ENCODE measurements around the gene LRRC55. TPM values are rescaled to one million over a fixed set of nuclear protein-coding genes. Genes with fewer than 3 reads are reported as not detected.
"Not testable (repeated sequence)": the region's sequence is repeated elsewhere in the genome, so short reads cannot be mapped to it uniquely, and the experiment has no call there.

The LRRC55 gene
- polyA plus RNA-seq, 2 donors, result 0.02 to 0.04 TPM

DNA sequence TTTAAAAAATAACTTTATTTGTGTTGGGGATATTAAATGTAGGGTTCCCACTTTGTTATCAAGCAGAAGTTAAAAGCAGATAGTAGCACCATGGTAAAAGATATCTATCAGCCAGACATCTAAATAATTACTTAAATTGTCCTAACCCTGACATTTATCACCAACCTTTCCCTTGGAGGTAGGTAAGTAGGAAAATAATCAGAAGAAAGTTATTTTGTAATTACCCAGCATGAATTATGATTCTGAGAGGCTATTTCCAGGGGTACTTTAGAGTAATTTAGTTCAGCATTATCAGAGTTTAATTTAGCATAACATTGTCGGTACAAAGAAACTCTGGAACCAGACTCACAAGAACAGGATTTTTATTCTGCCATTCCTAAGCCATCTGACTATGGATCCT lies 23.2 kb upstream of the LRRC55 start:
- Histone ChIP-seq H3K4me1 (ENCODE audit: control insufficient read depth in 2 of 2, insufficient read depth in 2 of 2, low read length in 1 of 2) (peaks cover 0 to 2% of the 10 kb centered on the region in 2 donors), H3K27ac (ENCODE audit: low read depth in 2 of 2, low read length in 1 of 2) (no peak overlapping the region), H3K4me3 (ENCODE audit: low read depth in 1 of 2, low read length in 2 of 2) (no peak overlapping the region), H3K27me3 (ENCODE audit: control insufficient read depth in 1 of 2, insufficient read depth in 2 of 2, low read length in 2 of 2) (no peaks in the 10 kb centered on the region), H3K36me3 (ENCODE audit: control insufficient read depth in 2 of 2, insufficient read depth in 2 of 2, low read length in 1 of 2) (no peaks in the 10 kb centered on the region), H3K9me3 (ENCODE audit: control insufficient read depth in 2 of 2, insufficient read depth in 1 of 2, low read depth in 1 of 2, low read length in 1 of 2) (no peaks in the 10 kb centered on the region)
- 83 to 95% methylated on average over 1 of the region's 1 CpG for WGBS, 2 donors

DNA sequence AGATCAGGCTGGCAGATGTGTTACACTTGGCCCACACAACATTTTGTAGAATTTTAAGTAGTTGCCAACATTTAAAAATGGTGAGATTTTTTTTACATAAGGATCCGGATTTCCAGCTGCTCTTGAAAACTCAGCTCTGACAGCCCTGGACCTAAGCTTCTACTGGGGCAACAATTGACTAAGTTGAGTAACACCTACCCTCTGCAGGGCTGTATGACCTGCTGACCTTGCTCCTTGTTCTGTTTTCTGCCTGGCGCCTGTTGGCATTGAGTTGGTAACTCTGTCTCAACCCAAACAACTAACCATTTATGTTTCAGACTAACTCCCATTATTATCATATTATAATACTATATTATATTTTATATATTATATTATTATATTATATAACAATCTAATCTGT lies 21.1 kb upstream of the LRRC55 start:
- 76 to 79% methylated on average over 2 of the region's 2 CpGs for WGBS, 2 donors
- Histone ChIP-seq H3K9me3 (ENCODE audit: control insufficient read depth in 2 of 2, insufficient read depth in 1 of 2, low read depth in 1 of 2, low read length in 1 of 2) (no peaks in the 10 kb centered on the region), H3K27ac (ENCODE audit: low read depth in 2 of 2, low read length in 1 of 2) (no peak overlapping the region), H3K36me3 (ENCODE audit: control insufficient read depth in 2 of 2, insufficient read depth in 2 of 2, low read length in 1 of 2) (no peaks in the 10 kb centered on the region), H3K4me1 (ENCODE audit: control insufficient read depth in 2 of 2, insufficient read depth in 2 of 2, low read length in 1 of 2) (peaks cover 0 to 2% of the 10 kb centered on the region in 2 donors), H3K4me3 (ENCODE audit: low read depth in 1 of 2, low read length in 2 of 2) (no peak overlapping the region), H3K27me3 (ENCODE audit: control insufficient read depth in 1 of 2, insufficient read depth in 2 of 2, low read length in 2 of 2) (no peaks in the 10 kb centered on the region)

DNA sequence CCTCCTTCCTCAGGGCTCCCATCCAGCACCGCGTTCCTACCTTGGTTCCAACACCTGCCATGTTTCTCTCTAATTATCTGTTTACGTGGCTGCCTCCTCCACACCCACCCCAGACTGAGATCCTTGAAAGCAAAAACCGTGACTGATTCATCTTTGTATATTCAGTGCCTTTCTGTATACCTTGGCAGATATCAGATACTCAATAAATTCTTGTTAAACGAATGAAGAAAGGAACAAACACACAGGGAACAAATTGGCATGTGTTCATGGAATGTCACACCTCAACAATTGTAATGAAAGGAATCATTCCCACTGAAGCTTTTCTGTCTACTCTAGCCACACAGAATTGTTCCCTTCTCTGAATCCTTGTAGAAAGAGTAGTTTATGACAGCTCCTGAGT lies 20.4 kb upstream of the LRRC55 start:
- Histone ChIP-seq H3K36me3 (ENCODE audit: control insufficient read depth in 2 of 2, insufficient read depth in 2 of 2, low read length in 1 of 2) (no peaks in the 10 kb centered on the region), H3K27ac (ENCODE audit: low read depth in 2 of 2, low read length in 1 of 2) (no peak overlapping the region), H3K4me1 (ENCODE audit: control insufficient read depth in 2 of 2, insufficient read depth in 2 of 2, low read length in 1 of 2) (peaks cover 0 to 2% of the 10 kb centered on the region in 2 donors), H3K9me3 (ENCODE audit: control insufficient read depth in 2 of 2, insufficient read depth in 1 of 2, low read depth in 1 of 2, low read length in 1 of 2) (no peaks in the 10 kb centered on the region), H3K4me3 (ENCODE audit: low read depth in 1 of 2, low read length in 2 of 2) (no peak overlapping the region), H3K27me3 (ENCODE audit: control insufficient read depth in 1 of 2, insufficient read depth in 2 of 2, low read length in 2 of 2) (no peaks in the 10 kb centered on the region)
- 46 to 48% methylated on average over 5 of the region's 5 CpGs for WGBS, 2 donors

DNA sequence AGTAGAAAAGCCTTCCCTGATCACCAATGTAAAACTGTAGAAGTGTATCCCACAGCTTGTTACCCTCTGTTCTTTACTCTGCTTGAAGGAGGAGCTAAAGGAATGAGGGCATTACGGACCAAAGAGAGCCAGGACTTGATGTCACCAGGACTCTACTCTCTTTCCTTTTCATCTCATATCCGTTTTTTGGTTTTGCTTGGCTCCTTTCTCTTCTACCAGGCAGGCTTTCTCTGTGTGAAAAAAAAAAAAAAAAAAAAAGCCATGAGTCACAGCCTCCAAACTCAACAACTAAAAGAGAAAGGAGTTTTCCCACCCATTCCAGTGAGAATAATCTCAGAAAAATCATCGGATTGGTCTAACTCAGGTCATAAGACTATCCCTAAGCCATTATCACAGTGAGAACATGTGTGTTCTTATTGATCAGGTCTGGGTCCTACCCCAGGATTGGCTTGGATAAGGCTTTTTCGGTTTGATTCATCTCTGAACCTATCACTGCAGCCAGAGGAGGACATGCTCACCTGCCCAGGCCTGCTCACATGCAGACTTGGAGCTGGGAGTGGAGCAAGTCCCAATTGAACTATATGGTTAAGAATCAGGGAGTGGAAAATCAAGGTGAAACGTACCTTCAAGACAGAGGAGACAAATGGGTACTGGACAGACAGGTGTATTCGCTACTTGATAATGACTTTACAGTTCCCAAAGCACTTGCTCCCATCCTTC lies 19.4 kb upstream of the LRRC55 start:
- Histone ChIP-seq H3K36me3 (ENCODE audit: control insufficient read depth in 2 of 2, insufficient read depth in 2 of 2, low read length in 1 of 2) (no peaks in the 10 kb centered on the region), H3K4me3 (ENCODE audit: low read depth in 1 of 2, low read length in 2 of 2) (no peak overlapping the region), H3K27me3 (ENCODE audit: control insufficient read depth in 1 of 2, insufficient read depth in 2 of 2, low read length in 2 of 2) (no peaks in the 10 kb centered on the region), H3K27ac (ENCODE audit: low read depth in 2 of 2, low read length in 1 of 2) (peak overlapping the region in 1 of 2 donors; percentile 6), H3K9me3 (ENCODE audit: control insufficient read depth in 2 of 2, insufficient read depth in 1 of 2, low read depth in 1 of 2, low read length in 1 of 2) (no peaks in the 10 kb centered on the region), H3K4me1 (ENCODE audit: control insufficient read depth in 2 of 2, insufficient read depth in 2 of 2, low read length in 1 of 2) (peaks cover 0 to 2% of the 10 kb centered on the region in 2 donors)
- 40 to 52% methylated on average over 6 of the region's 6 CpGs for WGBS, 2 donors

DNA sequence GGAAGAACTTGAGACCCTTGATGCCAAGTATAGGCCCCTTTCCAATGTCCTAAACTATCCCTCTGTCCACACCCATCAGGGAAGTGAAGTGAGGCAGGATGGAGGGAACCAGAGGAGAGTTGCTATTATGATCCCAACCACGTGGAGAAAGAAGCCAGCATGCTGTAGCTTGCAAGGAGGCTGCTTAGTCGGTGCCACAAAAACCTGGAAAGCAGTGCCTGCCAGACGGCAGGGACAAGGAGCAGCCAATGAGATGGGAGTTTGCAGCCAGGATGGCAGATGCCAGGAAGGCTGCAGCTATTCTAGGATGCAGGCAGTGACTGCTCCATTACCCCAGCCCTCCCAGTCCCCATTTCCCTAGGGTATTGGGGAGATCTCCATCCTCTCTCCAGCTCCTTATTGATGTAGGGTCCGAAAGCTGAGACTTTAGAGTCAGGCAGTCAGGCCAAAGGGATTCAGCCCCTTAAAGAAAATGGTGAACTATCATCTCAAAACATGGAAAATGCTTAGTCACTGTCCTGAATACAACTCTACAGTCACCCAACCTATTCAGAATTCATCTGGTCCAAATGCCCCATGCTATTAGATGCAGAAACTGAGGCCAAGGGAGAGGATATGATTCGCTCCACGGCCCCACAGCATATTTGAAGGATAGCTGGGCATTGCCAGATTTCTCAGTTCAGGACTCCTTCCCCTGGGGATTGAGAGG lies 18.4 kb upstream of the LRRC55 start:
- H3K4me1 ChIP-seq (ENCODE audit: control insufficient read depth in 2 of 2, insufficient read depth in 2 of 2, low read length in 1 of 2), result peaks cover 0 to 2% of the 10 kb centered on the region in 2 donors
- no peaks in the 10 kb centered on the region for H3K36me3 ChIP-seq (ENCODE audit: control insufficient read depth in 2 of 2, insufficient read depth in 2 of 2, low read length in 1 of 2)
- no peak overlapping the region for H3K4me3 ChIP-seq (ENCODE audit: low read depth in 1 of 2, low read length in 2 of 2)
- WGBS, 2 donors, result 66 to 70% methylated on average over 6 of the region's 6 CpGs
- H3K9me3 ChIP-seq (ENCODE audit: control insufficient read depth in 2 of 2, insufficient read depth in 1 of 2, low read depth in 1 of 2, low read length in 1 of 2), result no peaks in the 10 kb centered on the region
- H3K27ac ChIP-seq (ENCODE audit: low read depth in 2 of 2, low read length in 1 of 2), result no peak overlapping the region
- H3K27me3 ChIP-seq (ENCODE audit: control insufficient read depth in 1 of 2, insufficient read depth in 2 of 2, low read length in 2 of 2), result no peaks in the 10 kb centered on the region

DNA sequence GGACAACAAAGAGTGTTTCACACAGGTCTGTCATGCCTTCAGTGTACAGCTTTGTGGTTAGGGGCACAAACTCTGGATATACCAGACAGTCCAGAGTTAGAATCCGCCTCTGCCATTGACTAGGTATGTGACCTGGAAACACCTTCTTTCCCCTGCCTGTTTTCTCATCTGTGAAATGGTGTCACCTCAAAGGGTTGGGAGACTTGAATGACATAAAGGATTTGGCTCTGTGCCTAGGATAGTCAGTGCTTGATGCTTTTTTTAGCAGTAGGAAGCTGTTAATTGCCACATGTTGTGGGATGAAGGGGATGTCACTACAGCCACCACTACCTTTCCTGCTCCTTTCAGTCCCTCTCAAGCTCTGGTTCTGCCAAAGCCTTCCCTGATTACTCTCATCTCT lies 17.4 kb upstream of the LRRC55 start:
- no peaks in the 10 kb centered on the region for H3K36me3 ChIP-seq (ENCODE audit: control insufficient read depth in 2 of 2, insufficient read depth in 2 of 2, low read length in 1 of 2)
- no peaks in the 10 kb centered on the region for H3K27me3 ChIP-seq (ENCODE audit: control insufficient read depth in 1 of 2, insufficient read depth in 2 of 2, low read length in 2 of 2)
- H3K27ac ChIP-seq (ENCODE audit: low read depth in 2 of 2, low read length in 1 of 2), result no peak overlapping the region
- H3K4me1 ChIP-seq (ENCODE audit: control insufficient read depth in 2 of 2, insufficient read depth in 2 of 2, low read length in 1 of 2), result peaks cover 0 to 2% of the 10 kb centered on the region in 2 donors
- WGBS, 2 donors, result 78 to 84% methylated on average over 1 of the region's 1 CpG
- H3K9me3 ChIP-seq (ENCODE audit: control insufficient read depth in 2 of 2, insufficient read depth in 1 of 2, low read depth in 1 of 2, low read length in 1 of 2), result no peaks in the 10 kb centered on the region
- H3K4me3 ChIP-seq (ENCODE audit: low read depth in 1 of 2, low read length in 2 of 2), result no peak overlapping the region

DNA sequence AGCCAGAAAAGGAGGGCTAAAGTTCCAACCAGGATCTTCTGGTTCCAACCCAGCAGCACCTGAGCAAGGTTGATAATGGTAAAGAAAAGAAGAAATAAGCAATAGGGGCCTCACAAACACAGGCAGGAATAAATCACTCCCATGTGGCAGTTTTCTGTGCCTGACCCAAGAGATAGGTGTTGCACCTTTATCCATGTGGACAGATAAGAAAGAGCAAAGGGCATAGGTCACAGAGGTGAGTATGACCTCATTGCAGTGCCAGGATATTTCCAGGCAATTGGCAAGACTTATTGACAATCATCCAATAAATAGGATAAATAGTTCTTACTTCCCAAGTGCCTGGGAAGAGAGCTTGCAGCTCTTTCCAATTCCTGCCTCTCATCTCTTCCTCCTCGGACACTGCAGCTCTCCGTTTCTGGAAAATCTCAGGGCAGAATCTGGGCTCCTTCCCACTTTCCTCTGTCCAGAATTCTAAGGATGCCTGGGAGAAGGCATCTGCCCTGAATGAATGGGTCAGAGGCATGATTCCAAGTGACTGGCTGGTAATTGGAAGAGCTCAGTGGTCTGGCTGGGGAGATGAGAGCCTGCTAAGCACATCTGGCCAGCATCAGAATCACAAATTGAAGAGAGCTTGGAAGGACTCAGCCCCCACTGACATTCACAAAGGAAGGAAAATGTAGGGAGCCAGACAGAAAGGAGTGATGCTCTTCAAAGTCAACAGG lies 14.5 kb upstream of the LRRC55 start:
- H3K4me3 ChIP-seq (ENCODE audit: low read depth in 1 of 2, low read length in 2 of 2), result no peak overlapping the region
- H3K27ac ChIP-seq (ENCODE audit: low read depth in 2 of 2, low read length in 1 of 2), result no peak overlapping the region
- no peaks in the 10 kb centered on the region for H3K4me1 ChIP-seq (ENCODE audit: control insufficient read depth in 2 of 2, insufficient read depth in 2 of 2, low read length in 1 of 2)
- no peaks in the 10 kb centered on the region for H3K9me3 ChIP-seq (ENCODE audit: control insufficient read depth in 2 of 2, insufficient read depth in 1 of 2, low read depth in 1 of 2, low read length in 1 of 2)
- WGBS, 2 donors, result 62 to 64% methylated on average over 2 of the region's 2 CpGs
- no peaks in the 10 kb centered on the region for H3K27me3 ChIP-seq (ENCODE audit: control insufficient read depth in 1 of 2, insufficient read depth in 2 of 2, low read length in 2 of 2)
- no peaks in the 10 kb centered on the region for H3K36me3 ChIP-seq (ENCODE audit: control insufficient read depth in 2 of 2, insufficient read depth in 2 of 2, low read length in 1 of 2)

DNA sequence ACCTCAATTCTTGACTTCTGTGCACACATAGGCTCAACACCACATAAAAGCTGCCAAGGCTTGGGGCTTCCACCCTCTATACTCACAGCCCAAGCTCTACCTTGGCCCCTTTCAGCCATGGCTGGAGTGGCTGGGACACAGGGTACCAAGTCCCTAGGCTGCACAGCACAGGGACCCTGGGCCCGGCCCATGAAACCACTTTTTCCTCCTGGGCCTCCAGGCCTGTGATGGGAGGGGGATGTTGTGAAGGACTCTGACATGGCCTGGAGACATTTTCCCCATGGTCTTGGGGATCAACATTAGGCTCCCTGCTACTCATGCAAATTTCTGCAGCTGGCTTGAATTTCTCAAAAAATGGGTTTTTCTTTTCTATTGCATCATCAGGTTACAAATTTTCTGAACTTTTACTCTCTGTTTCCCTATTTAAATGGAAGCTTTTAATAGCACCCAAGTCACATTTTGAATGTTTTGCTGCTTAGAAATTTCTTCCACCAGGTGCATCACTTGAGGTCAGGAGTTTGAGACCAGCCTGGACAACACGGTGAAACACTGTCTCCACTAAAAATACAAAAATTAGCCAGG lies 11.9 kb upstream of the LRRC55 start:
- H3K27ac ChIP-seq (ENCODE audit: low read depth in 2 of 2, low read length in 1 of 2); H3K4me3 ChIP-seq (ENCODE audit: low read depth in 1 of 2, low read length in 2 of 2); H3K4me1 ChIP-seq (ENCODE audit: control insufficient read depth in 2 of 2, insufficient read depth in 2 of 2, low read length in 1 of 2); H3K36me3 ChIP-seq (ENCODE audit: control insufficient read depth in 2 of 2, insufficient read depth in 2 of 2, low read length in 1 of 2); H3K27me3 ChIP-seq (ENCODE audit: control insufficient read depth in 1 of 2, insufficient read depth in 2 of 2, low read length in 2 of 2); H3K9me3 ChIP-seq (ENCODE audit: control insufficient read depth in 2 of 2, insufficient read depth in 1 of 2, low read depth in 1 of 2, low read length in 1 of 2): not testable (repeated sequence)
- 88 to 91% methylated on average over 2 of the region's 2 CpGs for WGBS, 2 donors

DNA sequence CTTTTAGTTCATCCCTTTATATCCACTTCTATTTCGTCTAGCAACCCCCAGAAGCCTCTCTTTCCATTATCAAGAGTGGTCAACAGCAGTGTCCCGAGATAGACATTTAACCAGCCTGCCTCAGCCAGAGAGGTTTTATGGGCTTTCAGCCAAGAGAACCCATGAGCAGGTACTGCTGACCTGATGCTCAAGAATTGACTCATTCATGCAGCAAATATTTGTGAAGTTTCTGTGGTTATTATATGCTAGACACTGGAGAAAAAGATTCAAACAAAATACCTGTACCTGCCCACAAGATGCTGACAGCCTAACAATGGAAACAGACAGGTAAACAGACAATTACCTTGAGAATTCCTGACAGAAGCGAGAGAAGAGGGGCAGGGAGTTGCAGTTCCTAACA lies 9.7 kb upstream of the LRRC55 start:
- no peaks in the 10 kb centered on the region for H3K4me1 ChIP-seq (ENCODE audit: control insufficient read depth in 2 of 2, insufficient read depth in 2 of 2, low read length in 1 of 2)
- no peaks in the 10 kb centered on the region for H3K9me3 ChIP-seq (ENCODE audit: control insufficient read depth in 2 of 2, insufficient read depth in 1 of 2, low read depth in 1 of 2, low read length in 1 of 2)
- whole genome bisulfite sequencing, 2 donors, result 65 to 72% methylated on average over 3 of the region's 3 CpGs
- no peak overlapping the region for H3K4me3 ChIP-seq (ENCODE audit: low read depth in 1 of 2, low read length in 2 of 2)
- H3K36me3 ChIP-seq (ENCODE audit: control insufficient read depth in 2 of 2, insufficient read depth in 2 of 2, low read length in 1 of 2), result no peaks in the 10 kb centered on the region
- H3K27me3 ChIP-seq (ENCODE audit: control insufficient read depth in 1 of 2, insufficient read depth in 2 of 2, low read length in 2 of 2), result no peaks in the 10 kb centered on the region
- H3K27ac ChIP-seq (ENCODE audit: low read depth in 2 of 2, low read length in 1 of 2), result no peak overlapping the region
